HG03139 (cell line): ENCODE results near the gene CDC42EP1.
"Not testable (repeated sequence)": the region's sequence is repeated elsewhere in the genome, so short reads cannot be mapped to it uniquely, and the experiment has no call there.

ENCODE experiments used
- ATAC-seq: cut with Tn5 transposase; IDR thresholded peaks from one replicate; pipeline ENCODE4 v1.9.1; 2021; ENCODE audit not compliant: unreplicated experiment

Gene CDC42EP1

DNA sequence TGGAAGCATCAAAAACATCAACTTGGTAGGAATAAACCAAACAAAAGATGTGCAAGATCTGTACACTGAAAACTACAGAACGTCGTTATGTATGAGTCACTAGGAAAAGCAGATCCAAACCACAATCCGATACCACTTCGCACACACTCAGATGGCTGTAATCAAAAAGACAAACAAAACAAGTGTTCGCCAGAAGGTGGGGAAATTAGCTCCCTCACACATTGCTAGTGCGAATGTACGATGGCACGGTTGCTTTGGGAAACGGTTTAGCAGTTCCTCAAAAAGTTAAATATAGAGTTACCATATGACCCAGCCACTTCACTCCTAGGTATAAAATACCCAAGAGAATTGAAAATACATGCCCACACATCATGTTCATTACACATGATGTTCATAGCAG lies 26.3 kb upstream of the CDC42EP1 start:
- no peak for ATAC-seq

GRCh38 chr22:37534445-37534844 lies 25.8 kb upstream of the CDC42EP1 start:
- ATAC-seq, result no peak

DNA sequence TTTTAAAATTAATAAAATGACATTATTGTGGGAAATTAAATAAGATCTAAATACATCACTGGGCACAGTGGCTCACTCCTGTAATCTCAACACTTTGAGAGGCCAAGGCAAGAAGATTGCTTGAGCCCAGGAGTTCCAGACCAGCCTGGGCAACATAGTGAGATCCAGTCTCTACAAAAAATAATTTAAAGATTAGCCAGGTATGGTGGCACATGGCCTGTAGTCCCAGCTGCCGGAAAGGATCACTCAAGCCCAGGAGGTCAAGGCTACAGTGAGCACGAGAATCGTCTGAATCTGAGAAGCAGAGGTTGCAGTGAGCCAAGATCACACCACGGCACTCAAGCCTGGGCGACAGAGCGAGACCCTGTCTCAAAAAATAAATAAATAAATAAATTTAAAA lies 25.1 kb upstream of the CDC42EP1 start:
- ATAC-seq, result no peak

DNA sequence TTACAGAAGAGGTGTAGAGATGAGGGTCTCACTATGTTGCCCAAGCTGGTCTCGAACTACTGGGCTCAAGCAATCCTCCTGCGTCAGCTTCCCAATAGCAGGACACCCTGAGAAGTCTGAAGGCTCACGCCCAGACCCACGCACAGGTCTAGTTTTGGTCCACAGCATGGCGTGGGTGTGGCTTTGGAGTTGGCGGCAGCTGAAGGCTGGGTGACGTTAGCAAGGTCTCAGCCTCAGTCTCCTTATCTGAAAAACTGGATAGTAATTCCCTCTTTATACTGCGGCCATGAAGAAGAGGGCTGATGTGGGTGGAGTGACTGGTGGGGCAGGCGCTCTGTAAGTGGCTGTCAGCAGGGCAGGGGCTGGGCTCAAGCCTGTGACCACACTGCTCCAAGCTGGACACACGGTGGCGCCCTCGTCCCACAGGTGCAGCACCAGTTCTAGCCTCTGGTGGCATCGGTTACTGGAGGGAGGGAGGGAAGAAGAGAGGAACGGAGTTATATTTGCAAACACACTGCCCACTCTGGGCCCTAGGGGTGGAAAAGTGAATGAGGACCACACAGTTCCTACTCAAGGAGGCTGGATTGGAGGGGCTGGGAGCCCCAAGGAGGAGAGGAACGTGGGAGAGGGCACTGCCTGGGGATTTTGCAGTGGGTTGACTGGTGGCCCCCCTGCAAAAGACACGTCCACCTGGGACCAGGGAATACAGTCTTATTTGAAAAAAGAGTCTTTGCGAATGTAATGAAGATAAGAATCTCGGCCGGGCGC lies 21.5 kb upstream of the CDC42EP1 start:
- ATAC-seq, result peak; percentile 70

- not testable (repeated sequence) for ATAC-seq
Measured at GRCh38 chr22:37539790-37540189, 20.5 kb upstream of the CDC42EP1 start.

DNA sequence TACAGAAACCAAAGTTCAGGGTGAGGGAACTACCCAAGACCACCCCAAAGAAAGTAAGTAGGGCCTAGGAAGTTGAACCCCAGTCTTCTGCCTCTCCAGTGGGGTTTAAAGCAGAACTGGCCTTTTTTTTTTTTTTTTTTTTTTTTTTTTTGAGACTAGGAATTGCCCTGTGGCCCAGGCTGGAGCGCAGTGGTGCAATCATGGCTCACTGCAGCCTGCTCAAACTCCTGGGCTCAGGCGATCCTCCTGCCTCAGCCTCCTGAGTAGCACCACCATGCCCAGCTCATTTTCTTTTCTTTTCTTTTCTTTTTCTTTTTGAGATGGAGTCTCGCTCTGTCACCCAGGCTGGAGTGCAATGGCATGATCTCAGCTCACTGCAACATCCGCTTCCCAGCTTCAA lies 17.9 kb upstream of the CDC42EP1 start:
- not testable (repeated sequence) for ATAC-seq

- no peak for ATAC-seq
Measured at GRCh38 chr22:37542959-37543358, 17.3 kb upstream of the CDC42EP1 start.

DNA sequence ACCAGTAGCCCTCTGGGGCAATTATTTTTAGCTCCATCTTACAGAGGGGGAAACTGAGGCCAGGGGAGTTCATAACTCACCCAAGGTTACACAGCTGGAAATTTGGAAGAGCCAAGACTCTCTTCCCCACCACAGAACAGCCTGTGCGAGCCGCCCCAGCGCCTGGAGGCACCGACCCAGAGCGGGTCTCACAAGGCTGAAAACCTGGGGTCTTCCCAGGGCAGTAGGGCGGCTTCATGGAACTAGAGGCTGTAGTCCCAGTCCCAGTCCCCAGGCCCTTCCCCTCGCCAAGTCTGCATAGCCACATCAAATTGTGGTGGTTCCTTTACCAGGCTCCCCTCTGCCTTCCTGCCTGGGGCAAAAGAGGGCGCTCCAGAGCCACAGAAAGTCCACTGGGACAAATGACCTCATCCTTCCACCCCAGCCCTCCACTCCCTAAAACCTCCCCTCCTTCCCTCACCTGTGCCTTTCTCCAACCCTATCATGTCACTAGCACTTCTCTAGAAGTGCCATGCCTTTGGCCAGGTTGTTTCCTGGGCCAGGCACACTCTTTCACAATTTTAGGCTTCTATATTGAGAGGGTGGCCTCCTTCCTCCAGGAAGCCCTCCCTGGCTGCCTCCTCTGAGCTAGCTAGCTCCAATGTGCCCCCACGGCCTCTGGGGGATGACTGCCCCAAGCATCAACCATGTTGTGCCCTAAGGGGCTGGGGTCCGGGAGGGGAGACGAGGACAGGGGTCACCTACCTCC lies 15.2 kb upstream of the CDC42EP1 start:
- no peak for ATAC-seq

DNA sequence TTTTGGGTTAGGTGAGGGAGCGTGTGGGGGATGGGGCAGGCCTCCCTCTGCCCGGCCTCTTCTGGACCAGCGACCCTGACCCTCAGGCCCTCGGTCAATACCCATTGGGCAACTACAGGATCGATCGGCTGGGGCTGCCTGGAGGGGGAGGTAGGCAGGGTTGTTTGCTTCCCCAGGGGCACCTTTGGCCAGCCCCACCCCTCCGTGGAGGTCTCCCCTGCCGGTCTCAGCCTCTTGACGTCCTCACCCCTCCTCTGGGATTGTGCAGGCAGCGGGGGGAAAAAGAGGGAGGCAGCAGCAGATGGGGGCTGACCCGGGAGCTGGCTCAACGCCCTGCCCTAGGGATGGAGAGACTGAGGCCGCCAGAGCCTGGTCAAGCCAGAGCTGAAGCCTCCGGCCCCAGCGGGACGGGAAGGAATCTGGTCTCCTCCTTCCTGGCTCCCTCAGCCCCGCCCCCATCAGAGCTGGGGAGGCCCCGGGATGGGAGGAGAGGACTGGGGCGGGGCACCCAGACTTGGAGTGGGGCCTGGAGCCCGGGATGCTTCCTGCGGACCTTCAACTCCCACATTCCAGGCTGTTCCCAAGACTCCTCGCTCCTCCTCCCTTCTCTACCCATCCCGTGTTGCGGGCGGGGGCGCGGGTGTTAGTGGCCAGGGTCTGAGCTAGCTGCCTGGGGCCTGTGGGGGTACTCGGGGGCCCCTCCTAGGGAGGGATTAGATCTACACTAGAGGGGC lies 14.4 kb upstream of the CDC42EP1 start:
- no peak for ATAC-seq

- no peak for ATAC-seq
Measured at GRCh38 chr22:37546437-37547250, 13.6 kb upstream of the CDC42EP1 start.

DNA sequence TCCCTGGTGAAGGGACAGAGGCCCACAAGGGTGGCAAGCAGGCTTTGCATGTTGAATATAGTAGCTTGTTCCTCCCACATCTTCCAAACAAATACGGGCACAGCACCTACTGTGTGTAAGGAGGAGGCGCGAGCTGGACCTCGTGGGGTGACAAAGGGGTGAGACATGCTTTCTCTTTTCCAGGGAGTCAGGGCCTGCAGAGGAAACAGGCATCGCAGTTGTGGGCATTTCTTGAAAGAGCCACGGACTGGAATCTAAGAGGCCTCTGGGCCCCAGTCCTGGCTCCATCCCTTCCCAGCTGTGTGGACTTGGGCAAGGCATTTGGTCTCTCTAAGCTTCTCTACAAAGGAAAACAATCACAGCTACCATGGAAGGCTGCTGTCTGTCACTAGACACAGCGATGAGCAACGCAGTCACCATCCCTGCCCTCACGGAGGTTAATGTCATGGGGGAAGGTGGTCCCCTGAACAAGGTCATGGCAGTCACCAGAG lies 13.0 kb upstream of the CDC42EP1 start:
- no peak for ATAC-seq

- no peak for ATAC-seq
Measured at GRCh38 chr22:37549704-37550059, 10.6 kb upstream of the CDC42EP1 start.

- ATAC-seq, result not testable (repeated sequence)
Measured at GRCh38 chr22:37550921-37551320, 9.4 kb upstream of the CDC42EP1 start.

DNA sequence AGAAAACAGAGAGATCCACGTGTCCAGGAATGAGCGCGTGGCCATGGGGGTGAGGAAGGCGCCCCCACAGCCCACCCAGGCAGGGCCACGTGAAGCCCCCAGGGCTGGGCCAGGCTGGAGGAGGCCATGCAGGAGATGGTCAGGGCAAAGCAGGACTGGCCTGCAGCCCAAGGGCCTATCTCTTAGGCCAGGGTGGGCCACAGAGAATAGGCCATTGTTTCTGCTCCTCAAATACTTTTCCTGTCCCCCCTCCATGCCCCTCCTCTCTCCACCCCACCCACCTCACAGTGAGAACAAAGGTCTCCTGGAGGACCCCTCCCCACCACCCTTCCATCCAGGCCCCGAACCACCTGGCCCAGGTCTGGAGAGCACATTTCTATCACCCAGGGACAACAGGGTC lies 8.3 kb upstream of the CDC42EP1 start:
- ATAC-seq, result no peak

DNA sequence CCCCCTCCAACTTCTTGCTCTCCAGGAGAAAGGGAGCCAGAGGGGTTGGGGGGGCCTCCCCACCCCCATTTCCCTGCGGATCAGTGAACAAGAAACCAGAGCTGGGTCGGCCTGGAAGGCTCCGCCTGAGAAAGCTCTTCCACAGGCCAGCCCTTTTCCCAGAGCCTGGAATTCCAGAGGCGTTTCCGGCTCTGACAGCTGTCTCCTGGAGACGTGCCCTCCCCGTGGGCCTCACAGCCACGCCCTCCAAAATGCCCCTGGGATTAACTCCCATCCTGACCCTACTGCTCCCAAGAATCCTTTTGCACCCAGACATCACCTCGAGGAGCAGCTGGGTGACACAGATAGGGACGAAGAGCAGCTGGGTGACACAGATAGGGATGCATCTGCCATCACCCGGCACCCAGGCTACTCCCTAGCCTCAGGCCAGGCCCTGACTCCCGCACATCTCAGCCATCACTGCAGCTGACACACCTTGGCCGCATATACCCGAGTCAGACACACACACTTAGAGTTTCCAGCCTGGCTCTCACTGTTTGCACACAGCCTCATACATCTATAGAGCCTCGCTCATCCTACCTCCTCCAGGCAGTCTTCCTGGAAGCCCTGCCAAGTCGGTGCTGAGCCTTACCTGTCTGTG lies 7.6 kb upstream of the CDC42EP1 start:
- no peak for ATAC-seq

DNA sequence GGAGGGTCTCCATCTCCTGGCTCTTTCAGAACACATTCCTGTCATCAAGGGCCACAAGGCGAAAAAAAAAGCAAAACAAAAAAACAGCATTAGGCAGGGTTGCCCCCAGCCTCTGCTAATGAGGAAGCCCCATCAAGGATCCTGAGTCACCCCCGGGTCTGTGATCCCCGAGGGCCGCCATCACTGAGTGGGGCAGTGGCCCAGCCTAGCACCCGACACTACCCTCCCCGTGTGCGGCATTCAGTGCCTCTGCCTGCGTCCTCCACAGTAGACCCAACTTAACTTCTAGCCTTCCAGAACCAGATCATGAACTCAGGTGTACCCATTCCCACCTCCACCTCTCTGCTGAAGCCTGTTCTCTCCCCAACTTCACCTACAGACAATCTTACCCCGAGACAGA lies 6.6 kb upstream of the CDC42EP1 start:
- no peak for ATAC-seq

- ATAC-seq, result no peak
Measured at GRCh38 chr22:37555029-37555428, 5.3 kb upstream of the CDC42EP1 start.

DNA sequence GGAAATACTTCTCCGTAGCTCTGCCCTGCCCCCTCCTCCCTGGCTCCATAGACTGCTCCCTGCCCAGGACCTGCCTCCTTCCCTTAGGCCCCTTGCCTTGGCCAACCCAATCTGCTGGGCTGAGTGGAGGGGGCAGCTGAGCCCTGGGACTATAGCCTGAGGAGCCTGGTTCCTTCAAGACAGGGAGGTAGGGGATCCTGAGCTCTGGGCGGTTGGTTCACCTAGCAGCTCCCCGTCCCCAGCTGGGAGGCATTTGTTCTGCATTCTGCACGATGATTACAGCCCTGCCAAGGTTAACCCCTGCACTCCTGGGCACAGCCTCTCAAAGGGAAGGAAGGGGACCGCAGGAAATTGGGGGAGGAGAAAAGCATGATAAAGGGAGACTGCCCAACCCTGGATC lies 3.6 kb upstream of the CDC42EP1 start:
- ATAC-seq, result no peak

GRCh38 chr22:37557321-37558001 lies 2.8 kb upstream of the CDC42EP1 start:
- ATAC-seq, result no peak

DNA sequence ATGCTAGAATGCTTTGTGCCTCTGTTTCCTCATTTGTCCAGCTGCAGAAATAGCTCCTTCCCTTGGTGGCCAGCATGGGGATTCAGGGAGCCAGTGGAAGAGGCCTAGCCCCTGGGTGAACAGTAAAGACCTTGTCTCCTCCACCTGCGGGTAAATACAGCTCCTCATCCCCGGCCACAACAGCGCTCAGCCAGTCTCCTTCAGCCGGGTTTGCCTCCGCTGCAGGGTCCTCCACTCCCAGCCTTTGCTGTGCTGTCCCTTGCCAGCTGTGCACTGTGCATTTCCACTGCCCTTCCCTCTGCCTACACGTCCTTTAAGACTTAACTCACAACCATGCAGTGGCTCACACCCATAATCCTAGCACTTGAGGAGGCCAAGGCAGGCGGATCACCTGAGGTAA lies 1.5 kb upstream of the CDC42EP1 start:
- ATAC-seq, result no peak
